GM21619 (cell line): ENCODE measurements around the gene NPC2.

Experiments
- ATAC-seq: cut with Tn5 transposase; IDR thresholded peaks from one replicate; pipeline ENCODE4 v1.9.1; 2021; ENCODE audit not compliant: unreplicated experiment

NPC2 gene

GRCh38 chr14:74519316-74520074 is 26.4 kb upstream of the NPC2 start:
- no peak for ATAC-seq

GRCh38 chr14:74518221-74518620 is 25.1 kb upstream of the NPC2 start:
- ATAC-seq: no peak

GRCh38 chr14:74517731-74518130 is 24.6 kb upstream of the NPC2 start:
- no peak for ATAC-seq

GRCh38 chr14:74516451-74517160 is 23.5 kb upstream of the NPC2 start:
- no peak for ATAC-seq

GRCh38 chr14:74515891-74516412 is 22.8 kb upstream of the NPC2 start:
- ATAC-seq: no peak

- no peak for ATAC-seq
Observed at GRCh38 chr14:74514471-74514941, 21.4 kb upstream of the NPC2 start.

- ATAC-seq: no peak
Observed at GRCh38 chr14:74511966-74512830, 19.1 kb upstream of the NPC2 start.

GRCh38 chr14:74510959-74511409 is 17.9 kb upstream of the NPC2 start:
- ATAC-seq: no peak

GRCh38 chr14:74510223-74510931 is 17.3 kb upstream of the NPC2 start:
- no peak for ATAC-seq

GRCh38 chr14:74509587-74510222 is 16.6 kb upstream of the NPC2 start:
- ATAC-seq: no peak

GRCh38 chr14:74508844-74509428 is 15.8 kb upstream of the NPC2 start:
- no peak for ATAC-seq

- no peak for ATAC-seq
Observed at GRCh38 chr14:74508292-74508731, 15.2 kb upstream of the NPC2 start.

GRCh38 chr14:74507840-74508239 is 14.7 kb upstream of the NPC2 start:
- ATAC-seq: no peak

GRCh38 chr14:74507085-74507484 is 14.0 kb upstream of the NPC2 start:
- ATAC-seq: no peak

- ATAC-seq: no peak
Observed at GRCh38 chr14:74506411-74506851, 13.3 kb upstream of the NPC2 start.

- no peak for ATAC-seq
Observed at GRCh38 chr14:74505831-74506230, 12.7 kb upstream of the NPC2 start.

- no peak for ATAC-seq
Observed at GRCh38 chr14:74504874-74505720, 12.0 kb upstream of the NPC2 start.

- no peak for ATAC-seq
Observed at GRCh38 chr14:74504412-74504811, 11.3 kb upstream of the NPC2 start.

GRCh38 chr14:74503938-74504335 is 10.8 kb upstream of the NPC2 start:
- no peak for ATAC-seq
